PC-3 (cell line): ENCODE measurements around the gene UBQLN3. TPM values are rescaled to one million over a fixed set of nuclear protein-coding genes. Genes with fewer than 3 reads are reported as not detected.

ENCODE experiments used
- ATAC-seq: fragments of 200-7000 bp; cut with Tn5 transposase; 2 replicates; pipeline ENCODE4 v1.9.1; 2020; ENCODE audit warnings: mild to moderate bottlenecking, moderate library complexity
- BruUV-seq: library from RNA; stranded (reverse); fragments of 400-500 nt; replicated peaks from 2 replicates; lab custom pipeline; 2021; lab: Mats Ljungman, UMichigan
- CTCF ChIA-PET: fragments of 300-600 bp; sonication (Branson Sonifier 250); formaldehyde crosslinking; loops from one replicate; lab custom pipeline; 2022; ENCODE audit warnings: antibody characterized with exemption; lab: Charles Lee
- POLR2A ChIA-PET: fragments of 300-600 bp; sonication (Branson Sonifier 250); formaldehyde crosslinking; loops from one replicate; lab custom pipeline; 2022; ENCODE audit warnings: antibody characterized with exemption; ENCODE audit not compliant: unreplicated experiment; lab: Charles Lee
- DNase-seq: peaks from one replicate; pipeline ENCODE4 v3.0.0-alpha.2; 2015
- H2AFZ ChIP-seq: fragments of 300-600 bp; sonication (generic); 2 replicates; pipeline ENCODE4 v1.6.0; 2016; ENCODE audit warnings: antibody characterized with exemption, low read length
- H3F3A ChIP-seq: fragments of 300-600 bp; sonication (generic); one replicate; pipeline ENCODE4 v1.6.0; 2017; ENCODE audit warnings: antibody characterized with exemption, low read length, control low read depth, mild to moderate bottlenecking; ENCODE audit not compliant: unreplicated experiment
- H3K27ac ChIP-seq: fragments of 300-600 bp; sonication (generic); 2 replicates; pipeline ENCODE4 v1.5.1; 2016; ENCODE audit warnings: mild to moderate bottlenecking, low read length
- H3K27me3 ChIP-seq: fragments of 300-600 bp; sonication (generic); 2 replicates; pipeline ENCODE4 v1.6.1; 2016; ENCODE audit warnings: low read length, mixed read lengths
- H3K36me3 ChIP-seq: fragments of 300-600 bp; sonication (generic); 2 replicates; pipeline ENCODE4 v1.6.1; 2016; ENCODE audit warnings: low read depth, mixed run types, low read length, mixed read lengths
- H3K4me1 ChIP-seq: fragments of 300-600 bp; sonication (generic); 2 replicates; pipeline ENCODE4 v1.5.1; 2016; ENCODE audit warnings: low read length; ENCODE audit not compliant: insufficient read depth
- H3K4me2 ChIP-seq: fragments of 300-600 bp; sonication (generic); 2 replicates; pipeline ENCODE4 v1.6.0; 2016; ENCODE audit warnings: low read length
- H3K4me3 ChIP-seq: fragments of 300-600 bp; sonication (generic); 2 replicates; pipeline ENCODE4 v1.5.1; 2016; ENCODE audit warnings: mild to moderate bottlenecking, low read length, mixed read lengths
- H3K79me2 ChIP-seq: fragments of 300-600 bp; sonication (generic); 2 replicates; pipeline ENCODE4 v1.6.1; 2017; ENCODE audit warnings: low read length, mixed read lengths
- H3K9ac ChIP-seq: fragments of 300-600 bp; sonication (generic); 2 replicates; pipeline ENCODE4 v1.6.0; 2016; ENCODE audit warnings: mild to moderate bottlenecking, low read length
- H3K9me2 ChIP-seq: fragments of 300-600 bp; sonication (generic); replicated peaks from 2 replicates; pipeline ENCODE4 v1.6.1; 2016; ENCODE audit warnings: mixed run types, low read length, mixed read lengths
- H3K9me3 ChIP-seq: fragments of 300-600 bp; sonication (generic); 2 replicates; pipeline ENCODE4 v1.6.1; 2016; ENCODE audit warnings: low read length, mixed read lengths
- H4K20me1 ChIP-seq: fragments of 300-600 bp; sonication (generic); 2 replicates; pipeline ENCODE4 v1.6.1; 2016; ENCODE audit warnings: low read length, mixed read lengths
- EZH2 ChIP-seq: fragments of 300-600 bp; sonication (generic); IDR thresholded peaks from one replicate; pipeline ENCODE4 v1.6.1; 2017; ENCODE audit warnings: antibody characterized with exemption, mild to moderate bottlenecking, low read length; ENCODE audit not compliant: unreplicated experiment
- EZH2phosphoT487 ChIP-seq: fragments of 300-600 bp; sonication (generic); IDR thresholded peaks from 2 replicates; pipeline ENCODE4 v1.6.1; 2018; ENCODE audit warnings: mild to moderate bottlenecking, antibody characterized with exemption, low read length, borderline replicate concordance
- intact Hi-C: fragments of 100-400 bp; cut with micrococcal nuclease; formaldehyde crosslinking; loops from 2 replicates; pipeline ENCODE4 v1.9.0; 2023
- total RNA-seq: library from RNA; depleted of rRNA; stranded (reverse); fragments of >200 nt; gene quantifications from 2 replicates; pipeline ENCODE4 v1.2.3, GENCODE V29; 2014; rRNA removed
- TF ChIP-seq, protein P1 (sequence below): fragments of 300-600 bp; sonication (generic); conservative IDR thresholded peaks from 2 replicates; pipeline ENCODE4 v1.5.1; 2017; ENCODE audit warnings: antibody characterized with exemption, low read depth, mild to moderate bottlenecking, low read length

The UBQLN3 gene
- total RNA-seq, 1 experiment from 2014 or later: not detected

DNA sequence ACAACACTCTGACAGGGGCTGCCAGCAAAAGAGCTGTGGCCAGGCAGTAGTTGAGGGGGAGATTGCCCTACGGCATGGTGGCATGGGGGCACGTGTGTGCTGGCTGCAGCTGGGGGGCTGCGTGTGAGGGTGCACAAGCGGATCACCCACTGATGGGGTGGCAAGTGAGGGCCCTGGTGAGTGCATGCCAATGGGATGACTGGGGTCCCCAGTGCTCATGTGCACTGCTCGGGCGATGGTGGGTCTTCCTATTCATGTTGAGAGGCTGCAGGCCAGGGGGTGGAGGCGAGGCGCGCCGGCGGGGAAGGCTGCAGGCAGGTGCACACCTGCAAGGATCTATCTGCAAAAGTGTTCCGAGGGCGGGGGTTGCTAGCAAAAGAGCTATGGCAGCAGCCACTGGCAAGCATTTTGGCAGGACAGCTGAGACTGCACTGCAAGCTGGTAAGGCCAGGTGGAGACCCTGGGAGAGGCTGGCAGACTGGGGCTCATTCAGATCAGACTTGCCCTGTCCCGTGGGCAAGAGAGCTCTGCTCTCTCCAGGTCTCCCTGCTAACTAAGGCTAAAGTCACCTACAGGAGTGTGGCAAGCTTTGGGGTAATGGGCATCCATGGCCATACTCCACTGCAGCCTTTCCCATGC is 48.7 kb downstream of the UBQLN3 start:
- Histone ChIP-seq H3K9ac (no peak overlapping the region), H3K4me1 (no peaks in the 10 kb centered on the region), H3K9me2 (no peaks in the 10 kb centered on the region), H3K4me2 (no peak overlapping the region), H3K4me3 (no peak overlapping the region), H3K79me2 (no peaks in the 10 kb centered on the region), H3F3A (no peaks in the 10 kb centered on the region), H3K27ac (no peak overlapping the region), H2AFZ (no peak overlapping the region), H3K9me3 (no peaks in the 10 kb centered on the region), H3K36me3 (no peaks in the 10 kb centered on the region), H3K27me3 (no peaks in the 10 kb centered on the region), H4K20me1 (no peaks in the 10 kb centered on the region)
- no peak for DNase-seq
- TF ChIP-seq EZH2phosphoT487 (no peak), EZH2 (no peak)
- TF ChIP-seq, protein P1, sequence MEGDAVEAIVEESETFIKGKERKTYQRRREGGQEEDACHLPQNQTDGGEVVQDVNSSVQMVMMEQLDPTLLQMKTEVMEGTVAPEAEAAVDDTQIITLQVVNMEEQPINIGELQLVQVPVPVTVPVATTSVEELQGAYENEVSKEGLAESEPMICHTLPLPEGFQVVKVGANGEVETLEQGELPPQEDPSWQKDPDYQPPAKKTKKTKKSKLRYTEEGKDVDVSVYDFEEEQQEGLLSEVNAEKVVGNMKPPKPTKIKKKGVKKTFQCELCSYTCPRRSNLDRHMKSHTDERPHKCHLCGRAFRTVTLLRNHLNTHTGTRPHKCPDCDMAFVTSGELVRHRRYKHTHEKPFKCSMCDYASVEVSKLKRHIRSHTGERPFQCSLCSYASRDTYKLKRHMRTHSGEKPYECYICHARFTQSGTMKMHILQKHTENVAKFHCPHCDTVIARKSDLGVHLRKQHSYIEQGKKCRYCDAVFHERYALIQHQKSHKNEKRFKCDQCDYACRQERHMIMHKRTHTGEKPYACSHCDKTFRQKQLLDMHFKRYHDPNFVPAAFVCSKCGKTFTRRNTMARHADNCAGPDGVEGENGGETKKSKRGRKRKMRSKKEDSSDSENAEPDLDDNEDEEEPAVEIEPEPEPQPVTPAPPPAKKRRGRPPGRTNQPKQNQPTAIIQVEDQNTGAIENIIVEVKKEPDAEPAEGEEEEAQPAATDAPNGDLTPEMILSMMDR: no peak
- CTCF ChIA-PET: no interaction called here
- intact Hi-C loops: no loop called here
- ATAC-seq: no peak
- POLR2A ChIA-PET: no interaction called here
- no TSS peak for BruUV-seq

Other genes with a start within 250 kb of the UBQLN3 start
- 0.35 and 0.62 TPM in 2 replicates for gene HBE1, start 240.0 kb downstream of the UBQLN3 start, total RNA-seq
- 0.11 TPM in 1 of 2 replicates, not detected in the other for gene OR51B4, start 208.0 kb downstream of the UBQLN3 start, total RNA-seq
- gene OR51B2, start 185.7 kb downstream of the UBQLN3 start, total RNA-seq: 0.11 TPM in 1 of 2 replicates, not detected in the other
- gene OR51B5, start 166.4 kb downstream of the UBQLN3 start, total RNA-seq: 0.63 and 1.7 TPM in 2 replicates
- not detected in 2 replicates for gene OR51B6, start 158.4 kb downstream of the UBQLN3 start, total RNA-seq
- gene OR51M1, start 126.1 kb downstream of the UBQLN3 start, total RNA-seq: not detected in 2 replicates
- gene OR51Q1, start 87.8 kb downstream of the UBQLN3 start, total RNA-seq: not detected in 2 replicates
- not detected in 2 replicates for gene OR51I1, start 68.4 kb downstream of the UBQLN3 start, total RNA-seq
- gene OR51I2, start 60.6 kb downstream of the UBQLN3 start, total RNA-seq: not detected in 2 replicates
- gene OR52D1, start 21.3 kb downstream of the UBQLN3 start, total RNA-seq: not detected in 2 replicates
- not detected in 2 replicates for gene UBQLNL, start 6.7 kb upstream of the UBQLN3 start, total RNA-seq
- not detected in 2 replicates for gene OR52H1, start 38.6 kb upstream of the UBQLN3 start, total RNA-seq
- gene OR52B6, start 70.9 kb upstream of the UBQLN3 start, total RNA-seq: not detected in 2 replicates
- 10.1 and 12.6 TPM in 2 replicates for gene TRIM6, start 86.7 kb upstream of the UBQLN3 start, total RNA-seq
- gene TRIM34, start 115.0 kb upstream of the UBQLN3 start, total RNA-seq: 1.3 and 1.6 TPM in 2 replicates
- 16.1 and 18.6 TPM in 2 replicates for gene TRIM5, start 175.1 kb upstream of the UBQLN3 start, total RNA-seq
- not detected in 2 replicates for gene TRIM22, start 179.8 kb upstream of the UBQLN3 start, total RNA-seq
- gene OR56B1, start 226.5 kb upstream of the UBQLN3 start, total RNA-seq: not detected in 2 replicates
- gene OR52N4, start 244.3 kb upstream of the UBQLN3 start, total RNA-seq: not detected in 2 replicates